PFSK-1 (cell line): Measurements from ENCODE around the gene SETD5.

Experiments
- FOXP2 ChIP-seq: optimal IDR thresholded peaks from 2 replicates; pipeline ENCODE3; 2011; ENCODE audit warnings: borderline replicate concordance, control low read depth, inconsistent platforms; ENCODE audit not compliant: insufficient read depth; ENCODE audit errors: extremely low read length, extremely low read depth
- POLR2AphosphoS5 ChIP-seq: IDR thresholded peaks from 2 replicates; pipeline ENCODE4 v1.6.1; 2012; ENCODE audit warnings: low read depth, mild to moderate bottlenecking, control low read depth, low read length, moderate library complexity
- SIN3A ChIP-seq: IDR thresholded peaks from 2 replicates; pipeline ENCODE4 v1.6.1; 2012; ENCODE audit warnings: mild to moderate bottlenecking, low read length, moderate library complexity, borderline replicate concordance; ENCODE audit not compliant: insufficient read depth
- TAF1 ChIP-seq: IDR thresholded peaks from 2 replicates; pipeline ENCODE4 v1.6.1; 2012; ENCODE audit warnings: low read length, control low read depth, borderline replicate concordance; ENCODE audit not compliant: insufficient read depth
- TF ChIP-seq, protein P1 (sequence below), 2 experiments: IDR thresholded peaks; 2 replicates each; pipeline versions ENCODE4 v1.6.1 to v1.8.0; 2011 to 2012; ENCODE audit warnings: low read depth in 2 of 2, low read length in 2 of 2, control low read depth in 1 of 2, inconsistent platforms in 1 of 2, mild to moderate bottlenecking in 1 of 2, moderate library complexity in 1 of 2; ENCODE audit not compliant: insufficient read depth in 1 of 2

DNA sequence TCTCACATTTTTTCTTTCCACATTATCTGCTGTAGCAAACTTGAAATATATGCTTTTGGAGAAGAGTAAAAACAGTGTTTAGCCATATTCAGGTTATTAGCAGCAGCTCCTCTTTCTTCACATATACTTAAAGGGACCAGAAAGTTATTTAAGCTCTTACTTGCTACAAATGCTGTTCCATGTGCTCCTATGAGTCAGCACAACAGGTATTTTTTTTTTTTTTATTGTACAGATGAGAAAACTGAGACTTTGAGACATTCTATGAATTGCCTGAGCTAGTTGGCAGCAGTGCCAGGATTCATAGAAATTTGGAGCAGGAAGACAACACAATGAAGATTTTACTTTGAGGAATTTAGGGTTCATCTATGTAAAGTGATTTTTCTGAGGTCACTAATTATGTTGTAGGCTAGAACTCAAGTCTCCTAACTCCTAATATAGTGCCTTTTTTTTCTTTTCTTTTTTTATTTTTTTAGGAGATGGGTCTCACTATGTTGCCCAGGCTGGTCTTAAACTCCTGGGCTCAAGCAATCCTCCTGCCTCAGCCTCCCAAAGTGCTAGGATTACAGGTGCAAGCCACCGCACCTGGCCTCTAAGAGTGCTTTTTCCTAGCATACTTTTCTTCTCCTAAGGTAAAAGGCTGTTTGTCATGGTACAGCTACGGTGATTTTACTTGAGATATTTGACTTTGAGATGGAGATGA lies 23.6 kb downstream of the SETD5 start:
- TF ChIP-seq, protein P1, sequence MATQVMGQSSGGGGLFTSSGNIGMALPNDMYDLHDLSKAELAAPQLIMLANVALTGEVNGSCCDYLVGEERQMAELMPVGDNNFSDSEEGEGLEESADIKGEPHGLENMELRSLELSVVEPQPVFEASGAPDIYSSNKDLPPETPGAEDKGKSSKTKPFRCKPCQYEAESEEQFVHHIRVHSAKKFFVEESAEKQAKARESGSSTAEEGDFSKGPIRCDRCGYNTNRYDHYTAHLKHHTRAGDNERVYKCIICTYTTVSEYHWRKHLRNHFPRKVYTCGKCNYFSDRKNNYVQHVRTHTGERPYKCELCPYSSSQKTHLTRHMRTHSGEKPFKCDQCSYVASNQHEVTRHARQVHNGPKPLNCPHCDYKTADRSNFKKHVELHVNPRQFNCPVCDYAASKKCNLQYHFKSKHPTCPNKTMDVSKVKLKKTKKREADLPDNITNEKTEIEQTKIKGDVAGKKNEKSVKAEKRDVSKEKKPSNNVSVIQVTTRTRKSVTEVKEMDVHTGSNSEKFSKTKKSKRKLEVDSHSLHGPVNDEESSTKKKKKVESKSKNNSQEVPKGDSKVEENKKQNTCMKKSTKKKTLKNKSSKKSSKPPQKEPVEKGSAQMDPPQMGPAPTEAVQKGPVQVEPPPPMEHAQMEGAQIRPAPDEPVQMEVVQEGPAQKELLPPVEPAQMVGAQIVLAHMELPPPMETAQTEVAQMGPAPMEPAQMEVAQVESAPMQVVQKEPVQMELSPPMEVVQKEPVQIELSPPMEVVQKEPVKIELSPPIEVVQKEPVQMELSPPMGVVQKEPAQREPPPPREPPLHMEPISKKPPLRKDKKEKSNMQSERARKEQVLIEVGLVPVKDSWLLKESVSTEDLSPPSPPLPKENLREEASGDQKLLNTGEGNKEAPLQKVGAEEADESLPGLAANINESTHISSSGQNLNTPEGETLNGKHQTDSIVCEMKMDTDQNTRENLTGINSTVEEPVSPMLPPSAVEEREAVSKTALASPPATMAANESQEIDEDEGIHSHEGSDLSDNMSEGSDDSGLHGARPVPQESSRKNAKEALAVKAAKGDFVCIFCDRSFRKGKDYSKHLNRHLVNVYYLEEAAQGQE (IDR thresholded peaks at IDR 0.05; ENCODE audit: insufficient read depth in 1 of 2, low read depth in 2 of 2, low read length in 2 of 2), result no peak
- TF ChIP-seq POLR2AphosphoS5 (no peak), SIN3A (no peak), TAF1 (no peak), FOXP2 (no peak)
